SHP77 treated with DMSO at 0.1 percent for 48 hours (cell line): Measurements from ENCODE around the gene PRKN.
A peak's percentile ranks its signal among the peaks of the same experiment; 100 is the strongest.

ENCODE experiments used
- DNase-seq: peaks from one replicate; lab custom pipeline; 2025; lab: John Stamatoyannopoulos, UW

Gene PRKN

DNA sequence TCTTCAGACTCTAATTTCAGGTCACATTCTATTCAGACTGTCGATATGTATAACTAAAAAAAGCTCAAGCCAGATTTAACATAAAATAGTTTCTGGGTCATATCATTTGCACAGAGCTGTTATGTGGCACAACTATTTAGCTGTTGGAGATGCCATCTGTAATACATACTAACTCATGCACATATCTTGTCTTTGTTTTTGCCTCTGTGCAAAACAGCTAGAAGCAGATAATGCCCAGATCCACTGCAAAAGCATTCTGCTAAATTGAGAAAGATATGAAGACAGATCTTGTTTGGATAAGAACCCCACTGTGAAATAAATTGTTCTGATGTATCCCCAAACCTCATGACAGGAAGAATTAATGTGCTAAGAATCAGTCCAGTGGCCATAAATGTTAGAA, 930.9 kb downstream of the PRKN start:
- no peak for DNase-seq

DNA sequence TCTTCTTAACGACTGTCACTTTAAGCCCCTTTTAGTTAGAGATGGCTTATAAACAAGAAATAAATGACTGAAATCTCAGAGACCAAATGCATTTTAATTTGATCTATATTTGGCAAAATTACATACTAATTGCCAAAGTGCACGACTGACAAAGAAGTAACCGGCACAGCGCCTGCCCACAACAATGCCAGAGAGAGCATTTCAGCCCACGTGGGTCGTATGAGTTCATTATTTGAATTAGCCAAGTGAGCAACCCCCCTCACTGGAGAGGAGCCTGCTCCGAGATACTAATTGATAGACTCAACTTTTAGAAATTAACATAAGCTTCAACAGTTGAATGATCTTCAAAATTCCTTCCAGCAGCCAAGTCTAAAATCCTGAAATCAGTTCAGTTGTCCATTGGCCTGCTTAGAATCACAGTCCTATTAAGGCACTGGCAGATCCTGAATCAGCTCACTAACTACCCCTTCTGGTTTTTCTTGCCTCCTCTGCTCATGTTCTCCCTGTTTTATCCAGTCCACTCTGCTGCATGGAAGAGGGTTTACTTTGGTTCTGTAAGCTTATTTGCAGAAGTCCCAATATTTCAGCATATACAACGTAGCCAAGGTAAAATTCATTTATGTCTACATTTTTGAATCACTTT, 934.6 kb downstream of the PRKN start:
- DNase-seq, result no peak

DNA sequence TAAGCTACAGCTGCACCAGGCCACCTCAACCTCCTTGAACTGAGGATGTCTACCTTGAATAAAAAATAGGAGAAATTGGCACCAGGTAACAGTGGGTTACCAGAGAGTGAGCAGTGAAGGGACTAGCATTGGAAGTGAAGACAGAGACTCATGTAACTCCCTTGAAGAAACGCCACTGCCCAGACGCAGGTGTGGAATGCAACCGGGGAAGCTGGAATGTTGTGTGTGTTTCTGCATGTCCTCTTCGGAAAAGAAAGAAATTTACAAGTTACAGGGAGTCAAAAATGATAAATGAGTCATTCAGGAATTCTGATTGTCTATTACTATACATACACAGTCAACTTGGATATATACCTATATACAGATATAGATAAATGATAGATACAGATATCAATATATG, 939.0 kb downstream of the PRKN start:
- DNase-seq, result no peak

DNA sequence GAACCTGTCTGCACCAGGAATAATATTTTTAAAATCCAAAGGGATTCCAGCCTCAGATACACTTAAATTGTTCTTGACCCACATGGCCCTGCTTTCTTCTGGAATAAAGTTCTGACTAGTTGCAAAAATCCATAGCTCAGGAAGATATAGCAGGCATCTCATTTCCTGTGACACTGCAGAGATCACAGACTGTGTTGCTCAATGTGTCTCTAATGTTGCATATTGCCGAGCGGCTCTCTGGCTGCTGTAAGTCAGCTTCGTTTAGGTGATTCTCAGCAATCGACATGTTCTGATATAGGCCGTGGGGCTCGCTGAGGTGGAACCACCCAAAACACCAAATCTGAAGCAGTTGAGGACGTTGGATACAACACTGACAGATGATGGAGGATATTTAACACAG, 955.4 kb downstream of the PRKN start:
- DNase-seq, result no peak

DNA sequence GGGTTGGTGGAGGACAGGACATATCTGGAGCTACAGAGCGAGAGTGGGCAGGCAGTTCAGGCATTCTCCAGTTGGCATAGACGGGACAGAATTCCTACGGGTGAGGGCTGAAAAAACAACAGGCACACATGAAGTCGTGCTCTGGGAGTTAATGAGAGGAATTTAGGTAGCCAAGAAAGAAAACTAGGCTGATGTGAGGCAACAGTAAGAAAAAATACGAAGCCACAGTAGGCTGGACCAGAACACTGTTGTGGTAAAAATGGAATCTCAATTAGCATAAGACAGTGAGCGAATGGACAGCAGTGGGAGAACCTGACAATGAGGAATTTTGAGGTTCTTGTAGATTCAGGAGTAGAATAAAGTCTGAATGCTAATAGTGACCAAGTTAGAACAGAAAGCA, 965.6 kb downstream of the PRKN start:
- DNase-seq, result no peak

DNA sequence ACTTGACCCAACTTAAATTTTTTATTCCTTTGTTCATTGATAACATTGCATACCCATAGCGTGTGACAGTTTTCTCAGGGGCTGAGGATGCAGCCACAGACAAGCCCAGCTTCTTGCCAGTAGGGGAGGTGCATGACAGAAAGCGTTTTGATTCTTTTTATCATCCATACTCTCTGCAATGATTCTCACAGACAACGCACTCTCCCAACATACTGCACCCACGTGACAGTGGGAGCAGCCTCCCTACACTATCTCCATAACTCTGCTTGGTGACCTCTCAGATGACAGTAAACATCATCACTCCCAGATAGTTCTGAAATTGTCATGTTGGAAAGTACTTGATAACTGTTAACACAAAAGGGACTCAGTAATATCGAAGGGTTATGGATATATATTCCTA, 972.5 kb downstream of the PRKN start:
- no peak for DNase-seq

DNA sequence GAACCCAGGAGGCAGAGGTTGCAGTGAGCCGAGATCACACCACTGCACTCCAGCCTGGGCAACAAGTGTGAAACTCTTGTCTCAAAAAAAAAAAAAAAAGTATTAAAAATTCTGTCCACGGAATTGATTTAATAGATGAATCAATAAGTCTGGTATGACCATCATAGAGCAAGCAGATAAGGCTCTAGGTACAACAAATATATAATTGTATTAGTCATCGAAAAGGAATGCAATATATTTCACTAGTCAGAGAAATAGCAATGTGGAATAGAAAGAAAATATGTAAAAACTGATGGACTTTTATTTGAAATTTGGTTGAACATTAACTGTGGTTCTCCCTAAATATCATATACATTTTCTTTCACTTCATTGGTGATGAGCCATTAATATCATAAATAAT, 976.9 kb downstream of the PRKN start:
- DNase-seq, result no peak

DNA sequence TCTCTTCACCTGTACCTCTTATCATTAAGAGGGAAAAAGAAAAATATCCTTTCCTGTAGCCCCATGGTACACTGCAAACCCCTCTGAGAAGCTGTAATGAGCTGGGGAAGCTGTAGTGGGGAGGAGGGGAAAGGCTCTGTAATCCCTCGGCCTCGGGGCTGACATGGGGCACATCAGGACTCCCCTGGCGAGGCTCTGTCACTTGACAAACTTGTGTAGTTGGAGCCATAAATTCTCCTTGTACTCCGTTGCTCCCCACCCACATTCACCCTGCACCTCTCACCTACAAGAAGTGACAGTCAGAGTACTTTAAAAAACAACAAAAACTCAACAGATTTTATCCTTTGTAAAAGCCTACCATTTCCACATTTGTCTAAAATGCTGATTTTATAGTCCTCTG, 978.0 kb downstream of the PRKN start:
- DNase-seq, result no peak

DNA sequence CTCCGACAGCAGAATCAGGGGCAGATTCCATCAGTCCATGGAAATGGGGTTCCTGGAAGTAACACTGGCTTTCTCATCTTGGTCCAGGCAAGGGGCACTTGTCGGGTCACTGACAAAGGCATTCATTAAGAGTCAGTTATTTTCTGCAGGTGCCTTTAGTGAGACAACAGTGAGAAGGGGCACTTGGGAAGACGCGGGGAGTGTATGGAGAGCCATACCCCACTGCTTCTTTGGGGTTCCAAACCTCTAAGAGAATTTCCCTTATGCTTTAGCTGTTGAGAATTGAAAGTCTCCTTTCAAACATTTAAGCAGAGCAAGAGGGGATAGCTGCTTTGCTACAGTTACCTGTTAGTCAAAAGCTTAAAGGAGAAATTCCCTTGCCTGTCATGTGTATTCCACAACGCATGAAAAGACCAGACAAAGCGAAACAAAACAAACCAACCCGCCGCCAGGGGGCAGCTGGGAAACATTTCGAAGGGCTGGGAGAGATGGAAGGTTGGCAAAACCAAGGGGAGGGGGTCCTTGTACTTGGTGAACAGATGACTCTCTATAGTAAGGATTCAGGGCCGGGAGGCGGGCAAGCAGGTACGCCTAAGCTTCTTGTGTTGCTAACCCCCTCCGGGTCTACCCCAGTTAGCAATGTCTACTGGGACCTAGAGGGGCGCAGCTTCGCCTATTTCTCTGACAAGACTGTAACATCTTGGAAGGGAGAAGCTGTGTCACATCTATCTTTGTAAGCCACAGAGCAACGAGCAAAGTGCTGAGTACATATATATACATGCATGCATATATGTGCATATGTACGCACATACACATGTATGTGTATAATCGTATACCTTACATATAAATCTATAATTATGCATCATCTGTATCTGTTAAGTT, 978.8 kb downstream of the PRKN start:
- DNase-seq, result peak; percentile 30

DNA sequence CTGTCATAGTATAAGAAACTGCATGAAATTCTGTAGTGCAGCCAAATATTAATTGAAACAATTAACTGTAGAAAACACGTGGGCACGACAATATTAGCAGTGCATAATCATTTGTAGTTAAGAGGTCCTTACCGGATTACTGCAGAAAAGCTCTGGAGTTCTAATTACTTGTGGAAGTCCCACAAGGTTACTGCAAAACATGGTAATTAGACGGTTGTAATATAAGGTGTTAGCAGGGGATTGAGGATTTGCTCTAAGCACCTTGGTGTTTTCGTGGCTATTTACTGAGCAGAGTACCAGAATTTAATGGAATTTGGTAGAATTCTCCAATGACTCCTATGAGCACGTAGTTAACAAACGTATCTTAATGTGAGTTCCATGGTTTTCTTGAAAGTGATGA, 980.1 kb downstream of the PRKN start:
- DNase-seq, result no peak

DNA sequence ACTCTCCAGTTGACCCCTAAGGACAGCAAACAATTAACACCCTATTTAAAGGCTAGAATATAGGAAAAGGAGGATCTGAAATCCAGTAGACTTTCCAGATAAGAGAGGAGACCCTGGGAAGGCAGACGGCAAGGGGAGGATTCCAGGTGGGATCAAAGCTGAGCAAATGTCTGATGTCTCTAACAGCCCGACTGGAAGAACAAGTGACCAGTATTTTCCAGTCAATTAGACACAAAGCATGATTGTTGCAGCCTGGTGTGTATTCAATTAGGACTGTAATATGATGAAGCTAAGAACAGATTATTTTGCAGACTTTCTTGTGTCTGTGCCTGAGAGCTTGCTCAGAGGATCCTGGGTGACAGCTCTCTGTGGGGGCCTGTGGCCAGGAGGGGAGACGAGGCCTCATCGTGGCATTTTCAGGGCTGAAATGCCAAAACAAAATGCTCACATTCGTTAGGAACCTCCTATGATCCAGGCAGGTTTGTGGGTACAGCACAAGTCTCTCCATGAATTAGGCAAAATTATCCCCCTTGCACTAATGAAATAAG, 981.9 kb downstream of the PRKN start:
- DNase-seq, result no peak

DNA sequence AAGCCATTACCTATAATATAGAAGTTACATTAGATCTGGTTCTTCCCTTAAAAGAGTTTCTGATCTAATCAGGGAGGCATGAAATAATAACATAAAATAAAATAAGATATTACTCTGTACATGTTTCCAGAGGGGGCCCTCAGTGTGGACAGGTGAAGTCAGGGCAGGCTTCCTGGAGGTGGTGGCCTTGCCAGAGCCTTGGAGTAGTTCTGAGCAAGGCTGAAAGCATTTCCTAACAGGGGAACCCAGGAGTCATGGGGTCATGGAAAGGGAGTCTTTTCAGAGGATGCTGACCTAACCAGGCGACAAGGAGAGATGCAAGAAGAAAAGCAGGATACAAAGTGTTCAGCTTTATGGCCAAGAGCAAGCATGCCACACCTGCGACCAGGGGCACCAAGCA, 982.4 kb downstream of the PRKN start:
- DNase-seq, result no peak

DNA sequence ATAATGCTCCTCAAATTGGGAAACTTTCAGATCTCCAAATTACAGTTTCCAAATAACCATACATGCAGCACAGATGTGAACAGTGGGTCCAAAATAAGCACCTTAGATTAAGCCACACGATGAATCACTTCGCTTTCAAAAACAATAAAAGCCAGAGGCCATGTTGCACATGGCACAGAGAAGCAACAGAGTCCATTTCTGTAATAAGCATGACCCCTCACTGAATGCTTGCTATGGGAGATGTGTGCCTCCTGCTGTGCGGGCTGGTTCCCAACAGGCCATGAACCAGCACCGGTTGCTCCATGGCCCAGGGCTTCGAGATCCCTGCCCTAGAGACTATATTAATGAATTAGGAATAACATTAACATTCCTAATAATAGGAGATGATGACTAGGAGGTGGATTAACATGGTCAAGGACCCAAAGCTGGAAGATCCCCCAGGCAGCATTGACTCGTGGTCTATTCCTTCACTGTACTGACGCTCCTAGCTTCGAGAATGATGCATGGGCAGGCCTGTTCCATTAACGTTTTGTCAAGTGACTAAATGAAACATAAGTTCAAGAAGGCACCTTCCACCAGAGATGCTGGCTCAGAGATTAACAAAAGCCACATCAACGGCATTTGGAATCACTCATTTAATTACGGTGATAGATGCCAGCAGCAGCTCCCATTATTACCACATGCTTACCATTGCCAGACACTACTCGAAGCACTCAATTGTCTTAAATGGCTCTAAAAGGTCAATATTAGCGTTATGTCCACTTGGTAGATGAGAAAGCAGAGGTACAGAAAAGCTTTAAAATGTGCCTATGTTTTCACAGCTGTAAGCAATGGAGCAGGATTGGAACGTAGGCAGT, 983.1 kb downstream of the PRKN start:
- DNase-seq, result no peak

DNA sequence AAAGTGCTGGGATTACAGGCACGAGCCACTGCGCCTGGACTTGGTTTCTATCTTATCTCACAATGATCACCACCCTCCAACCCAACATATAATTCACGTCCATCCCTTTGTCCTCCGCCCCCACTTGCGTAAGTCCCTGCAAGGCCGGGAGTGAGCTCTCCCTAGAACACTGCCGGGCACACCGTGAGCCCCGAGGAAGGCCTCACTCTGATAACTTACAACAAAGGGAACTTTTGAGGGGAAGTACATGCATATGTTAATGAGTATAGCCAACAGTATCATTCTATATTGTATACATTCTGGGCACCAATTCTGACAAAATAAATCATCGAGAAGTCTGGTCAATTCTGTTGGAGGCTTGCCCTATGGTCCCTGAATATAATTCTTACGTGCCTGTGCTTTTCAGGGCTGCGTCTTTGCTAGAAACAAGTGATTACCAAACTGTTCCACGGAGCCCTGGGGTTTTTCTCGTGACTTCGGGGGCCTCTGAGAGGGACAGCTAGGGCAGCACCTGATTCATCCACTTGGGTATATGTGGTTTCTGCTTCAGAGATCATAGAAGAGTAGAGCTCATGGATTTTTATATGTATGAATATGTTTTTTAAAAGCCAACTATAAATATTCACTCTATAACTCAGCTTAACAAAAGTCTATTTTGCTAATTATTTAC, 983.9 kb downstream of the PRKN start:
- DNase-seq, result no peak

DNA sequence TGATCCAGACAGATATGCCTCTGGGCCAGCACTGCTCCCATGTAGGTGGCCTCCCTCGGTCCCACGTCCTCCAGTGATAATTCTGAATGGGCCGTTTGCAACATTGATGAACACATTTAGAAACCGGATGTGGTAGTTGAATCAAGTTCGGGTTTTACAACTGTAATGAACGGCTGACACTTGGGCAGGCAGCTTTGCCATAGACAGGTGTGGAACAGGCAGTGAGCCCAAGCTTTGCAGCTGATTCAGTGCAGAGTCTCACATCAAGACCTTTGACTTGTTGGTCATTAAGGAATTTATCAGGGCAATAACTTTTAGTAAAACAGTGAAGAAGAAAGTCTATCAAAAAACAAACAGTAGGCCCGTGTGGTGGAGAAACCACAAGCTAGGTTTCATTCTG, 987.1 kb downstream of the PRKN start:
- DNase-seq, result no peak

DNA sequence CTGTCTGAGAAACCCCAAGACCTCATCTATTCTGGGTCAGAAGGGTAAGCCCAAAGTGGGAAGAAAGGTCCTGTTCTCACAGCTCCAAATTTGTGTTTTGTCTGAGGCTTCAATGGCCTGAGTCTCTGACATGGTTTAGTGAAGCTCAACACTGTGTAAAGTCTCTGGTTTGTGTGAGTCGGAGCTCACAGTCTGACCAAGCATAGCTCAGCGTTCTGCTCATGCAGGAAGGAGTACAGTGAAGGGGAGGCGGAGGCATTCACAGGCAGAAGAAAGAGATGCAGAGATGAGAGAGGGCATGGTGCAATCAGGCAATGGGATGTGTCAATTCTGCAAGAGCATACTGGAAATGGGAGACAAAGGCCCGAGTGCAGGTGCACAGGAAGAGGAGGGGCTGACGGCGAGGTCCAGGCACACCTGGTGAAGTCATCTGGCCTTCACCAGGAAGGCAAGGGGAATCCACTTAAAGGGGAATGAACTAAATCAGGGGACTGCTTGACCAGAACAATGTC, 990.7 kb downstream of the PRKN start:
- no peak for DNase-seq

DNA sequence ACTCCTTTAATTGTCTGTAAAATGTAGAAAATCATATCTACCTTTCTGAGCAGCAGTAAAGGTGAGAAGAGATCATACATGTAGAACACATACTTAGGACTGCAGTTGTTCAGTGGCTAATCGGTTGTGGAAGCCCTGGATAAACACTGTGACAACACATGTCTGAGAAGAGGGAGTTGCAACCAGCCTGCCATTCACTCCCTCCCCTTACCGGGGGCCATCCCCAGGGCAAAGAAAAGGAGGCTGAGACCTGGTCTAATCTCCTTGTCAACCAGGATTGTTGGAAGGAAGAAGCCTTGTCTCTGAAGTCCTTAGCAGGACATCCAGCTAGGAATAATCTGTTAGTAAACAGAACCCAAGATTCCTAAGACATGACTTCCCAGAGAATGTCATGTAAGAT, 991.2 kb downstream of the PRKN start:
- no peak for DNase-seq

DNA sequence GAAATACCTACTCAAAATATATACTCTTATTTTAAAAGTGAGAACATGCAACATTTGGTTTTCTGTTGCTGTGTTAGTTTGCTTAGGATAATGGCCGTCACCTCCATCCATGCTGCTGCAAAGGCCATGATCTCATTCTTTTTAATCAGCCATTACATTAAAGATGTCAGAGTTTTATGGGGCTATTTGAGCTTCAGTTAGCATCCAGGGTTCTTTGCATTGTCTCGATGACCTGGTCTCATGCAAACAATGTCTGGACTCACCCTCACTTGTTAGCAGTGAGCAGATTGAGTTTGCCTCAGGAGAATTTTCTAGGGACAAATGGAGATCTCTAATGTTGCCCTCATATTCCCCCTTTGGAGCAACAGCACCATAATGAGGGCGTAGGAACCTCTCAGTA, 995.0 kb downstream of the PRKN start:
- no peak for DNase-seq

DNA sequence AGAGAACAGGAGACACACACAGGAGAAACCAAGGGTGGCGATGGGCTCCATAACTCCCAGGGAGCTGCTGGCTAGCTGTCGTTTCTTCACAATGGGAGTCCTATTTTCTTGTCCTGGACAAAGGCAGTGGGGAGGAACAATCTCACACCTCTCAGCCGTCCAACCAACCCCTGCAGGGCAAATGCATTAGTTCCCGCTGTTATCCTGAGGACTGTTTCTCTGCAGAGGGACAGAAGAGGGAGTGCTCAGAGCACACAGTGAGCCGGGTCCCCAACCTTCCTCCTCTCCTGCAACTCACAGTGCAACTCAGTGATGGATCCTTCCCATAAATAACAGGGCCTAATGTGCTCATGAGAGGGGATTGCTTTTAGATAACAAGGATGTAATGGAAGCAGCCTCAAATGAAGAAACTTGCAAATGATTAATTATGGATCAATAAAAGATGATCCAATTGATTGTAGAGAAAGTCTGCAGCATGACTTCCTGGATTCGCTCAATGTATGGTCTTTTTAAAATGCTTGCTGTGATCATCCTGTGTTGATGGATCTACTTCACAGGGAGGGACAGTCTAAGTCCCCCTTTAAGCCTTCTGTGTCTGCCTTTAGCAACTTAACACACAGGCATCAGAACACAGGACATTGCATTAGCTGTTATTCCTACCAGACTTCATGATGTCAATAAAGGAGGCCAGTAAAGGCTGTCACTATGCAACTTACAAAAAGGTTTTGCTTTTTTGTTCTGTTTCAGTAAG, 1000.3 kb downstream of the PRKN start:
- no peak for DNase-seq

DNA sequence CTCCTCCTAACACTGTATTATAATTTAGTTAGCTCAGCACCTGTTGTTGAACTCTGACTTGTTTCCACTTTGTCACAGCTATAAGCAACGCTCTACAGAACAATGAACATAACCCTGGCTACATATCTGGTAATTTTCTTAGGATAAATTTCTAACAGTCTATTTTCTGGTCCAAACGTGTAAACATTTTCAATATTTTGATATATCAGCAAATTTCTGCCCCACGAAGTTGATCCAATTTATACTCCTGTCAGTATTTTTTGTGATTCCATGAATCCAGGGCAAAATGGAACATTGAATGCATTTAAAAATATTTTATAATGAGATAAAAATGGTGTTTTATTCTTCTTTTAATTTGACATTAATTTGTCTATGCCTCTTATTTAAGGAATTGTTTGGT, 1005.2 kb downstream of the PRKN start:
- DNase-seq, result no peak

DNA sequence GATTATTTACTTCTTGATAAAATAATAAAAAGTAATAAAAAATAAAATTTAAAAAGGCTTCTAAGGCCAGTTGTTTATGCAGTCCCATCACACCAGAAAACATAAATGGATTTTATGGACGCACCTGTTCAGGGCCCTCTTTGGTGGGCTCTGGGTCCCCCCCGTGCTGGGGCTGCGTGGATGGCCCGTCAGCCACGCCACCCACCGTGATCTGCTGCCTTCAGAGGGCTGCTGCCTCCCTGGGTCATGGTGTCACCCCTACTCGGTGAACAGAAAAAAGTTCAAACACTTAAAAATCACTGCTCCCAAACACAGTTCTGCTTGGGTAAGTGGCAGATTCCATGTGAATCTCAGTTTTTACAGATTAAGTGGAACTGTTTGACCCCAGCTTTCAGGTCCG, 1006.1 kb downstream of the PRKN start:
- no peak for DNase-seq
